HG03196 (cell line): ENCODE measurements around the gene BYSL.
A peak's percentile ranks its signal among the peaks of the same experiment; 100 is the strongest.

Experiments
- ATAC-seq: cut with Tn5 transposase; IDR thresholded peaks from one replicate; pipeline ENCODE4 v1.9.1; 2021; ENCODE audit not compliant: unreplicated experiment

BYSL gene

DNA sequence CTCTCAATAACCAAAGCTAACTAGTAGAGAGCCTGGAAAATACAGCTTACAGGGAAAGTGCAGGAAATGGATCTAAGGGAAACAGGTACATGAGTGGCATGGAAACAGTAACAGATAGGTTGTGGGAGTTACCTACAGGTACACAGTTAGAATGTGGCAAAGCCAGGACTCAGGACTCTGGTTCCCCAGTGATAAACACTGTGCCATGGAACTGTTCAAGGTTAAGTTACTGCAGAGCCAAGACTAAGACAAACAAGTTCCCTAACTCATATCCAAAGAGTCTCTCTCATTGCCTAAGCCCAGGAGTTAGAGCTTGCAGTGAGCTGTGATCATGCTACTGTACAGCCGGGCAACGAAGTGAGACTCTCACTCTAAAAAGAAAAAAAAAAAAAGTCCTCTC, 7.0 kb upstream of the BYSL start:
- ATAC-seq, result no peak

DNA sequence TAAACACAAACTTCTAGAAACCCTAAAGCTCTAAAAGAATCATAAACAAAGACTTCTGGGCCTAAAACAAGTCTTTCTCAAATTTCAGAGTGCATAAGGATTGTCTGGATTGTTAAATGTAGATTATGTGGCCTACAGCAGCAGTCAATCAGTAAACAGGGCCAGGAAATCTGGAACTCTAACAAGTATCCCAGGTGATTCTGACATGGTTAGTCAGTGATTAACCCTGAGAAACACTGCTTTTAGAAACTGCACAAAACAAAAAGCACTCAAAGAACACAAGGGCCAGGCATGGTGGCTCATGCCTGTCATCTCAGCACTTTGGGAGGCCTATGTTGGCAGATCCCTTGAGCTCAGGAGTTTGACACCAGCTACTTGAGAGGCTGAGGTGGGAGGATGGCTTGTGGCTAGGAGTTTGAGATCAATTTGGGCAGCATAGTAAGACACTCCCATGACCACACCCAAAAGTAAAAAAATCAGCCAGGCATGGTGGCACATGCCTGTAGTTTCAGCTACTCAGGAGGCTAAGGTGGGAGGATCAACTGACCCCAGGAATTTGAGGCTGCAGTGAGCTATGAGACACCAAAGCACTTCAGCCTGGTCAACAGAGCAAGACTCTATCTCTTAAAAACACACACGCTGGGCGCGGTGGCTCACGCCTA, 6.3 kb upstream of the BYSL start:
- no peak for ATAC-seq

DNA sequence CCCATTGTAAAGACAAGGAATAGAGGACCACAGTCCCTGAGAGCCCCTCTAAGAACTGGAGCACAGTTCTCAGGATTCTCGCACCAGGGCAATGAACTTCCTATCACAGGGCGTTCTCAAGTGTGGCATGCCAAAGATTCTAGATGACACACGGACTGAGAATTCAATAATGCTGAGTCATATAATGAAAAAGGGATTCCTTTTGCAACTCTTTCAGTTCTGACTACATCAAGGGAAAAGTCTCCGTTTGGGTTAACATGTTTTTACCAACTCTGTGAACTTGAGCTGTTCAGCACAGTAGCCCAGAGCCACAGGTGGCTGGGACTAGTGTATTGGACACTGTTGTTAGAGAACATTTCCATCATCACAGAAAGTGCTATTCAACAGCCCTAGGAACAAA, 3.8 kb upstream of the BYSL start:
- no peak for ATAC-seq

DNA sequence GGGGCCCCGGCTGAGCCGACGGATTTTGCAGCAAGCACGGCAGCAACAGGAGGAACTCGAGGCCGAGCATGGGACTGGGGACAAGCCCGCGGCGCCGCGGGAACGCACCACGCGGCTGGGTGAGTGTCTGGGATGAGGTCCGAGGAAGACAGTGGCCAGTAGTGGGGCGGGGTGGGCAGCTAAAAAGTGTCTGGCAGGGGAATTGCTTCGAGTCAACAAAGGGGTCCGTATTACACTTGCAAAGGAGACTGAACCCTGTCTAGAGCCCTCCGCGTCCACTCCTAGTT, 356 bp downstream of the BYSL start:
- no peak for ATAC-seq

DNA sequence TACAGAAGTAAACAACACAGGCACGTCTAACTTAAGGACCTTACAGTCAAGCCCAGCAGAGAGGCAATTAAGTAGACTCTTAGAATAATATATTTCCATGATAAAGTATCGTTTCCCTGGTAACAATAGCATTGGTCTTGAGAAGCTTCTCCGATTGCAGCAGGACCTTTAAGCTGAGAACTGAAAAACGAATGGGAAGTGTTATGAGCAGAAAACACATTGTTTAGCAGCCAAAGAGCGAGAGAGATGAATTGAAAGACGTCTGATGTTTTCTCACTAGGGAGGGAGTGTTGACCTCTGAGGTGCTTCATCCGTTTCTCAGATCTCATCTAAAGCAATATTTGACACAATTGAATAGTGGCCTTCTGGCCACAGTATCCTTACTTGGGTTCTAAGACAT, 855 bp downstream of the BYSL start:
- ATAC-seq, result no peak

DNA sequence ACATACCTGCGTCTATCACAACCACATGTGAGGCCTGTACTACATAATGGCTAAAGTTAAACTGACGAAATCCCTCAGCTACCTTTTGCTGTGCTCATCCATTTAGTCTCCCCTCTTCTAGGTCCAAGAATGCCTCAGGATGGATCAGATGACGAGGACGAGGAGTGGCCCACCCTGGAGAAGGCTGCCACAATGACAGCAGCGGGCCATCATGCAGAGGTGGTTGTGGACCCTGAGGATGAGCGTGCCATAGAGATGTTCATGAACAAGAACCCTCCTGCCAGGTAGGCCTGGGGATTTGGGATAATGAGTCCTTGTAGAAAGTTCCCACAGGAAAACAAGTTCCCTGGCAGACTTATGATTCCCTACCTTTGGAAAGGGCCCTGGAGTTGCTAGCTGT, 6.0 kb downstream of the BYSL start:
- ATAC-seq, result no peak

DNA sequence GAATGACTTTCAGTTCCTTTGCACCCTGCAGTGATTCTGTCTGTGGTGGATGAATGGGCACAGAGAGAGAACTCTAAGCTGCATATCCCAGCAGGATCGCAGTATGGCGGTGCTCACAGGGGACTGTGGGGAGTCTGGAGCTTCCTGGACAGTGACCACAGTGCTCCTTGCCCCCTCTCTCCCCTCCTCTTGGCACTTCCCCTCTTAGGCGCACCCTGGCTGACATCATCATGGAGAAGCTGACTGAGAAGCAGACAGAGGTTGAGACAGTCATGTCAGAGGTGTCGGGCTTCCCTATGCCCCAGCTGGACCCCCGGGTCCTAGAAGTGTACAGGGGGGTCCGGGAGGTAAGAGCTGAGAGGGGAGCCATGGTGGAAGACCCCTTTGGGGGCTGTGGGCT, 8.6 kb downstream of the BYSL start:
- ATAC-seq, result no peak

DNA sequence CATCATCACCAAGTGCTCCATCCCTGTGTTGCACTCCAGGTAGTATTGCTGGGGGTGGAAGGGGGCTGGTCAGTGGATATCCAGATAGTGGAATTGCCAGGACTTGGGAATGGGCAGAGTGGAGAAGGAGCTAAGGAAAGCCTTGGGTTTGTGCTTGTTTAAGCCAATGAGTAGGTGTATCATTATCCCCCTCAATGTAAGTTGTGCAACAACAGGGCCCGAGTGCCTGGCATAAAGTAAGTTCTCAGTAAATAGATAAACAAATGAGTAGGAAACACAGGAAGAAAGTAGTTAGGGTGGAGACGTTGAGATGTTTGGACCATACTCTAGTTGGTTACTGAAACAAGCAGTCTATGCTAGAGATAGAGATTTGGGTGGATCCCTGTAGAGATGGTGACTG, 10.5 kb downstream of the BYSL start:
- no peak for ATAC-seq

DNA sequence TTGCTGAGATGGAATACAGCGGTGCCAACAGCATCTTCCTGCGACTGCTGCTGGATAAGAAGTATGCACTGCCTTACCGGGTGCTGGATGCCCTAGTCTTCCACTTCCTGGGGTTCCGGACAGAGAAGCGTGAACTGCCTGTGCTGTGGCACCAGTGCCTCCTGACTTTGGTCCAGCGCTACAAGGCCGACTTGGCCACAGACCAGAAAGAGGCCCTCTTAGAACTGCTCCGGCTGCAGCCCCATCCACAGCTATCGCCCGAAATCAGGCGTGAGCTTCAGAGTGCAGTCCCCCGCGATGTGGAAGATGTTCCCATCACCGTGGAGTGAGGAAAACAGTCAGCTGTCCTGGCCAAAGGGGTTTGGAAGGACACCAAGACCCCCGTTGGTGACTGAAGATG, 11.1 kb downstream of the BYSL start:
- no peak for ATAC-seq

DNA sequence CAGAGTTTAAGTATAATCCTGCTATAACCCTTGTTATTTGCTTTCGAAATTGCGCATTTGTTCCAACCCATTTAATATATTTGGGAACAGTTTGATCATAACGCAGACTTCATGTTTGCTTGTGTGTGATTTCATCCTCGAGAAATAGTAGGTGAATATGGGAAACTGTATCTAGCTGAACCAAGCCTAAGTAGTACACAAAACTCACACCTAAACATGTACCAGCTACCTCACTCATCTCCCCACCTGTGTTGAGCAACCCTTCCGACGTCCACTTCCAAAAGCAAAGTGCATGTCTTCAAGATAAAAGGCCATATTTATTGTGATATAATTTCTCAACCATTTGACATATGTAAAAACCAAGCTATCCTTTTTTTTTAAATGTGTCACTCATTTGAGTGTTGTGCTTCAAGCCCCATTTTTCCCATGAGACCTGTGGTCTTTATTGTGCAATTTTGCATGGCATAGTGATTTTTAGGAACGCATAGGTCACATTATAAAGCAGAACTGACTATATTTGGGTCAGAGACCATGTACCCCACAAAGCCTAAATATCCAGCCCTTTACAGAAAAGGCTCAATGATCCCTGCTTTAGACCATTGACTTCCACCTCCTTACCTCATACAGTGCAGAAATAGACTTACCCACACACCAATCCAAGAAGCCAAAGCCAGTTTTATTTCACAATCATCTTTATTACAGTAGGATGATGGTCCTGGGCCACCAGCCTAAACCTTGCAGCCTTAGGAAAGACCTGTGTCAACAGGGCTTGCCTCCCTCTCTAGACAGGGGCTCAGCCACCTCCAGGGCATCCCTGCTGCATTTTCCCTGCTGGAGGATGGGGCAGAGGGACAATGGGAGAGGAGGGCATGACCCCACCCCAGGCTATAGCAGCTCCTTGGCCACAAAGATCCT, 13.2 kb downstream of the BYSL start:
- no peak for ATAC-seq

DNA sequence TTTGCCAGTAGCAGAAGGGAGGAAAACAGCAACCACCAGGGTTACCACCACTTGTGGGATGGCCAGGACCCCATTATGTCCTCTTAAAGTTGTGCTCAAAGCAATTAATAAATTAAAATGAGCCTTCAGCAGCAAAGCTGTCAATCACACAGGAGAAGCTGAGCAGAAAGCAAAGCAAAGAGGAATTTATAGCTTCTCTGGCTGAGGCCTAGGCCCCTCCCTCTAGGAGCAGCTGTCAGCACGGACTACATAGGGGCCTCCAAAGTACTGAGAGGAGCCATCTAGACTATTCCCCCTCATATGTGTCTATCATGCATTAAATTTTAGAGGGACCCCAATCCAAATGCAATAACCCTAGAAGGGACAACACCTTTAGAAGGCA, 13.9 kb downstream of the BYSL start:
- no peak for ATAC-seq

DNA sequence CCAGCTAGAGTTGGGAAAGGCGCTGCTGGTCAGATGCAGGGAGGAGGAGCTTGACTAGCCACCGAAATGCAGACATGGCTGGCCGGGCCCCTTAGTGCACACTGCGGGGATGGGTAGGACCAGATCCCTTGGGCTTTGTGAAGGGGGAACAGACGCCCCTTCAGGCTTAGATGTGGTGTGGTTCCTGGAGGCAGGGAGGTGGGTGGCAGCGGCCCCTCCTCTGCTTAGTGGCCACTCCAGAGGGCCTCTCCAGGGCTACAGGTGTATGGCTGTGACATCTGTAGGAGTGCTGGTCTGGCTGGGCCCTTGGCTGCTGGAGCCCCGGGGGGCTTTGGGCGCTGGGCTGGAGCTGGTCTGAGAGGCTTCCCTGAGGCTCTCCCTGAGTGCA, 14.4 kb downstream of the BYSL start:
- ATAC-seq, result no peak

DNA sequence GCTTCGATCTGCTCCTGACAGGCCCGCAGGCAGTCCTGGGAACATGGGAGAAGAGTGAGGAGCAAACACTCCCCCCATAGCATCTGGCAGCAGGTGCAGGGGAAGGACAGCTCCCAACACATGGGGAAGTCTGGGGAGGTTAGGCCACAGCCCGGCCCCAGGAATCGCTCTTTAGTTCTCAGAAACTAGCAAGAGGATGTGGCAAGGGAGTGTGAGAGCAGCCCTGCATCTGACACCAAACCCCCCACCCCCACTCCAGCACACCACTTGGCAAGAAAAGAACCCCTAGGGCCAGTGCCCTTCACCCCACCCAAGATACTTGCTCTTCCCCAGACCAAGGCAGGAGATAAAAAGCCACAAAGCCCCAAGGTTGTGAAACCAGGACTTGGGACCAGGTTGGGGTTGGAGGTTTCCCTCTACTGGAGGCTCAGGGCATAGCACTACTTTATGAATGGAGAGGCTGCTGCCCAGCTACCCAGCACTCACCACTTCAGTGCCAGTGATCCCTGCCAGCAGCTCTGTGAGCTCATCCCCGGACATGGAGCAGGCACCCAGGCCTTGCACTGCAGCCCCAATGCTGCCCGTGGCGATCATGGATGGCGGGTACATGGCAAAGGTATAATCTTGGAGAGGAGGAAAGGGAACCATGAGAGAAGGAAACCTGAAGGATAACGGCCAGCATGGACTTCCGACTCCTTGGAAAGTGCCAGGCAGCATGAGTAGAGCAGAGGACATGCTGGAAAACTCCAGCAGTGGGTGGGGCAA, 15.0 kb downstream of the BYSL start:
- ATAC-seq, result peak; percentile 52

DNA sequence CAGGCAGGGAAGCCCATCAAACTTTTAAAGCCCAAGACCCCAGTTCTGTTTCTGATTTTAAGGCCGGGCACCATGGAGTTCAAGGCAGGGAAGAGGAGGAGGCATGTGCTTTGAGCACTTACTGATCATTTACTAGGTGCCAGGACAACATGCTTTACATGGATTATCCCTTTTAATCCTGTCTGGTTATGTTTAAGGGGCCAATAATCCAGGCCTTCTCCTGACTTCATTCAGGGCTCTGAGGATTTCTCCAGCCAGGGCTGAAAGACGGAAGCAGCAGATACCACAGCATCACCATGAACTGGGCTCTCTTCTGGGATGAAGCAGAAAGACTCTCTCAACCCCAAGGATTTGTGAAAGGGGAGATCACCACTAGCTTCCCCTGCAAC, 16.2 kb downstream of the BYSL start:
- no peak for ATAC-seq

DNA sequence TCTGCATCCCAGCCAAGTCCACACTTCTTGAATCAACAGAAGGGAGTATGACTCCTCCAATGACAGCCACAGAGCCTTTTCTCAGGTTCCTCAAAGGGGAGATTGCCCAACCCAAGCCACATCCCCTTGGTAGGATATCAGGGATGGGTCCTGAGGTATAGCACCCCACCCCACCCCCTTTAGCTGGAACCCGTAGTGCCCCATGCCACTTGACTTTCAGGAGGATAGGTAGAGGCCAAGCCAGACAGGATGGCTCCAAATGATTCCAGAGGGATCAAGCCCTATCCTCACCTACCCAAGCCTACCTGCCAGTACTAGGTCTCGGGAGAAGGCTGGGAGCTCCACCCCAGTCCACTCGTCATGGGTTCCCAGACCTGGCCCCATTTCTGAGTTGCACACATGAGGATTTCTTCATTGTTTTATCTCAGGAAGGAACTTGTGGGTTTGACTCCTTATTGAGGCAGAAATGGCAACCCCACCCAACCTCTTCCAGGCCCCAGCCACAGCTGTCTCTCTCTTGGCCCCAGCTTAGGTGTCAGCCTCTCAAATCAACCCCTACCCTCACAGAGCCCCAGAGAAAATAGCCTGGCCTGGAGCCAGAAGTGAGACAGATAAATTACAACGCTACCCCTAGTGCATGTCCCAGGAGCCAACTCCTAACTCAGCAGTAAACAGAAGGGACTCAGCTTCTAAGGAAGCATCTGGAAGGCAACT, 16.7 kb downstream of the BYSL start:
- no peak for ATAC-seq

DNA sequence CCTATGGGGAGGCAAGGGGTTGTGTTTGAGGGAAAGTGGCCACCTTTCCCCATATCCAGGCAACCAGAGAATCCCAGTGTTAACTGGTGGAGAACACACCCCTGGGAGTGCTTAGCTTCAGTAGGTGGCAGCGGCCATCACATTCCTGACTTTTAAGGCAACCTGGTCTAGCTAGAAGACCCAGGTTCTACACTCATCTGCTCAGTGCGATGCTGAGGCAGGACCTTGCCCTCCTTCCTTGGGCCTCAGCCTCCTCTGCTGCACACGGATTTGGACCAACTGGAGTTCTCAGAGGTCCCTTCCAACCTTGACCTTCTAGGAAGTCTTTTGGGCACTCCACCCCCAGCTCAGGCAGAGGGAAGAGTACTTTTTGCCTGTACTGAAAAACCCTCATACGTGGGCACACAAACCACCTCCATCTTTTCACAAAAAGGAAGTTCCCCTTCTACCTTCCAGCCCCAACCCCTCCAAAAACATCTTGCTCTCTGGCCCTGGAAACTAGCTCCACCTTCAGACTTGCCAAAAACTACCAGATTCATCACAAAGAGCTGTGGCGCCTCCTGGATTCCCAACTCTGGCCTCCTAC, 17.4 kb downstream of the BYSL start:
- no peak for ATAC-seq

DNA sequence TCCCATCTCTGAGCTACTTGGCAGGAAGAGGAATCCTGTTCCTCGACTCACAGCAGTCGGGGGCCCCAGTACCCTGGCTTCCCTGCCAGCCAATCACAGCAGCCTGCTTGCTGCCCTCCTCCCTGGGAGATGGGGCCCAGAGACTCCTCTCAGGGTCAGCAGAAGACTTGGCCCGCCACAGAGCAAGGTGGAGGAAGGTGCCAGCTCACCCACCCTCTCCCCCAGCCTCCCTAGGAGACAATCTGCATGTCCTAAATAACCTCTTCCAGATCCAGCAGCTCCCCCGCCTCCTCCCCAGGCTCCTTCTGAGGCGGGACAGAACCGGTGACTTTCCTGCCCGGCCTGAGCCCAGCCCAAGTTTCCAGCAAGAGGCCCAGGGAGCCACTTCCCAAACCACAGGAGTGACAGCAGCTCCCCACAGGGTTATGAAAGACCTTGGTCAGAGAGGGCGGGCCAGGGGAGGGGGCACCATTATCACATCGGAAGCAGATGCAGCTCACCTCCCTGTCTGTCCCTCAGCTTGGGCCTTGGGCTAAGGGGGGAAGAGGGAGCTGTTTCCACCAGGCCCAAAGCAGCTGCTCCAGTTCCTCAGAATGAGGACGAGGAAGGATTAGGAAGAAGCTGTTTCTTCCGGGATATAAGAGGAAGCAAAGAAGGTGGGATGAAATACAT, 18.0 kb downstream of the BYSL start:
- no peak for ATAC-seq

DNA sequence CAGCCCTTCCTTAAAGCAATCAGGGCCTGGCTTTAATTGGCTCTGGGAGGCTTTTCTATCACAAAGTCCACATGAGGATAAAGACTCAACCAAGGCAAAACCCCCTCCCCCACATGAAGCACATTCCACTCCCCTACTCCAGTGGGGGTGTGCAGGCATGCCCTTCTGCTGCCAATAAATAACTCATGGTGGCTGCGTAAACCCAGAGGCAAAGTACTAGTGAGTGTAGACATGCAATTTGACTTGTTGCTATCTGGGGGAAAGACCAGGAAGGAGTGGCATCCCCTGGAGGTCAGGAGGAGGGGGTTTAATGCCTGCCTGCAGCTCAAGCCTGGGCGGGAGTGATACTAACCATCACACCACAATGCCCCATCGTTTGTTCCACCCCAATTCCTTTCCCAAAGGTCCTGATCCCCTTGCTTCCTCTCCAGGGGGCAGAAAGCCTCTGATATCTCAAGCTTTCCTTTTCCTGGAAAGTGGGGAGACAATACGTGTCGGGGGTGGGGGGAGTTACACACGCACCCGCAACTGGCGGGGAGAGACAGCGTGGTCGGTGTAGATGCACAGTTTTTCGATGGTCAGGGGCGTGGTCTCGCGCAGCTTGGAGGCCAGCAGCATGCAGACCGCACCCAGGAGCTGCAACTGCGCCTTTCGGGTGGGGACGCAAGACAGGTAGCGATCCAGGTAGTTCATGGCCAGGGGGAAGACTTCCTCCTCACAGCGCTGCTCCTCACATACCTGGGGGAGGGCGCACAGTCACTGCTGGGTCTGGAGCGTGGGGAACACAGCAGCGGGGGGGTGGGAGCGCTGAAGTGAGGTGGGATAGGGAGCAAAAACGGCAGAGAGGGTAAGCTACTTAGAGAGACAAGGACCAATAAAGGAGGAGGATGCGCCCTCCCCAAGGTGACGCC, 18.8 kb downstream of the BYSL start:
- ATAC-seq, result no peak

DNA sequence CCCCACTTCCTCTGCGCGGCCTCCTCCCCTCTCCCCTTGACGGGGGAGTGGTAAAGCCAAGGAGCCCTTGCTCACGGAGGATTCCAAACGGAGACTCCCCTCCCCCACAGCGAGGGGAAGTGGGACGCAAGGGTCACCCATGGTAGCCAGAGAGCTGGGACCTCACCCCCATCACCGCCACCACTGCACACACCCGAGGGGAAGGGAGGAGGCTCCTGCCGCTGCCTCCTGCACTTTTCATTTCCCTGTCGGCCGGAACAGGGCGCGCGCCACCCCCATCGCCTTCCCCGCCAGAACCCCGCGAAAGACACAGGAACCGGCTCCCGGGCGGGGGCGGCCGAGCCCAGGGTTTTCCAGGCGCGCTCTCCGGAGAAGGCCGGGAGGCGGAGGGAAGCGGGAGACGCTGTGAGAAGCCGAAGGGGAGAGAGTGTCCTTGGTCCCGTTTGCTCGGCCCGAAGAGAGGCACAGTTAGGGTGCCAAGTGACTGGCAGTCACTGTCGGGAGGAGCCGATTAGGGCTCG, 19.5 kb downstream of the BYSL start:
- no peak for ATAC-seq
